ENCODE measurements around the gene DCAF5.

The DCAF5 gene

GRCh38 chr14:69039288-69039628 is 113.7 kb downstream of the DCAF5 start:
- no peak for TF ChIP-seq GATA2 (IDR thresholded peaks at IDR 0.05; ENCODE audit: low read depth, low read length)
- no peak for TF ChIP-seq GATA3 (IDR thresholded peaks at IDR 0.05; ENCODE audit: low read depth, low read length)

- TF ChIP-seq GATA3 (IDR thresholded peaks at IDR 0.05; ENCODE audit: low read depth, low read length), result peak; percentile 40; the same call in 1 of the 2 replicates
- peak; percentile 58 for TF ChIP-seq GATA2 (IDR thresholded peaks at IDR 0.05; ENCODE audit: low read depth, low read length)
Measured at GRCh38 chr14:69038455-69039287, 114.2 kb downstream of the DCAF5 start.

GRCh38 chr14:69037790-69038454 is 115.0 kb downstream of the DCAF5 start:
- TF ChIP-seq GATA2 (IDR thresholded peaks at IDR 0.05; ENCODE audit: low read depth, low read length) (peak; percentile 25; the same call in 1 of the 2 replicates), GATA3 (IDR thresholded peaks at IDR 0.05; ENCODE audit: low read depth, low read length) (no peak)

- TF ChIP-seq GATA3 (IDR thresholded peaks at IDR 0.05; ENCODE audit: low read depth, low read length) (no peak), GATA2 (IDR thresholded peaks at IDR 0.05; ENCODE audit: low read depth, low read length) (no peak)
Measured at GRCh38 chr14:69036757-69037506, 116.0 kb downstream of the DCAF5 start.

GRCh38 chr14:69034612-69035262 is 118.2 kb downstream of the DCAF5 start:
- TF ChIP-seq GATA3 (IDR thresholded peaks at IDR 0.05; ENCODE audit: low read depth, low read length) (no peak), GATA2 (IDR thresholded peaks at IDR 0.05; ENCODE audit: low read depth, low read length) (no peak)

- TF ChIP-seq GATA3 (IDR thresholded peaks at IDR 0.05; ENCODE audit: low read depth, low read length) (no peak), GATA2 (IDR thresholded peaks at IDR 0.05; ENCODE audit: low read depth, low read length) (no peak)
Measured at GRCh38 chr14:69027242-69027913, 125.5 kb downstream of the DCAF5 start.

- TF ChIP-seq GATA2 (IDR thresholded peaks at IDR 0.05; ENCODE audit: low read depth, low read length) (no peak), GATA3 (IDR thresholded peaks at IDR 0.05; ENCODE audit: low read depth, low read length) (no peak)
Measured at GRCh38 chr14:69023035-69023434, 129.9 kb downstream of the DCAF5 start.

GRCh38 chr14:69017706-69018105 is 135.2 kb downstream of the DCAF5 start:
- no peak for TF ChIP-seq GATA2 (IDR thresholded peaks at IDR 0.05; ENCODE audit: low read depth, low read length)
- TF ChIP-seq GATA3 (IDR thresholded peaks at IDR 0.05; ENCODE audit: low read depth, low read length), result no peak

- TF ChIP-seq GATA3 (IDR thresholded peaks at IDR 0.05; ENCODE audit: low read depth, low read length) (no peak), GATA2 (IDR thresholded peaks at IDR 0.05; ENCODE audit: low read depth, low read length) (no peak)
Measured at GRCh38 chr14:69014829-69015259, 138.1 kb downstream of the DCAF5 start.

- TF ChIP-seq GATA3 (IDR thresholded peaks at IDR 0.05; ENCODE audit: low read depth, low read length), result peak; percentile 53; the same call in 1 of the 2 replicates
- TF ChIP-seq GATA2 (IDR thresholded peaks at IDR 0.05; ENCODE audit: low read depth, low read length), result peak; percentile 85
Measured at GRCh38 chr14:69013943-69014782, 138.8 kb downstream of the DCAF5 start.

- TF ChIP-seq GATA2 (IDR thresholded peaks at IDR 0.05; ENCODE audit: low read depth, low read length) (no peak), GATA3 (IDR thresholded peaks at IDR 0.05; ENCODE audit: low read depth, low read length) (no peak)
Measured at GRCh38 chr14:69012256-69012953, 140.5 kb downstream of the DCAF5 start.

- TF ChIP-seq GATA2 (IDR thresholded peaks at IDR 0.05; ENCODE audit: low read depth, low read length), result no peak
- no peak for TF ChIP-seq GATA3 (IDR thresholded peaks at IDR 0.05; ENCODE audit: low read depth, low read length)
Measured at GRCh38 chr14:69010648-69011047, 142.3 kb downstream of the DCAF5 start.
